ENCODE measurements around the gene AAMDC. TPM values are rescaled to one million over a fixed set of nuclear protein-coding genes. Genes with fewer than 3 reads are reported as not detected.

AAMDC gene
- total and polyA plus RNA-seq, 10 of the 15 experiments (the other 5 are each of a cell fraction or from before 2014, with no cell fraction given): 3.7 to 38.3 (median 11.2) TPM

DNA sequence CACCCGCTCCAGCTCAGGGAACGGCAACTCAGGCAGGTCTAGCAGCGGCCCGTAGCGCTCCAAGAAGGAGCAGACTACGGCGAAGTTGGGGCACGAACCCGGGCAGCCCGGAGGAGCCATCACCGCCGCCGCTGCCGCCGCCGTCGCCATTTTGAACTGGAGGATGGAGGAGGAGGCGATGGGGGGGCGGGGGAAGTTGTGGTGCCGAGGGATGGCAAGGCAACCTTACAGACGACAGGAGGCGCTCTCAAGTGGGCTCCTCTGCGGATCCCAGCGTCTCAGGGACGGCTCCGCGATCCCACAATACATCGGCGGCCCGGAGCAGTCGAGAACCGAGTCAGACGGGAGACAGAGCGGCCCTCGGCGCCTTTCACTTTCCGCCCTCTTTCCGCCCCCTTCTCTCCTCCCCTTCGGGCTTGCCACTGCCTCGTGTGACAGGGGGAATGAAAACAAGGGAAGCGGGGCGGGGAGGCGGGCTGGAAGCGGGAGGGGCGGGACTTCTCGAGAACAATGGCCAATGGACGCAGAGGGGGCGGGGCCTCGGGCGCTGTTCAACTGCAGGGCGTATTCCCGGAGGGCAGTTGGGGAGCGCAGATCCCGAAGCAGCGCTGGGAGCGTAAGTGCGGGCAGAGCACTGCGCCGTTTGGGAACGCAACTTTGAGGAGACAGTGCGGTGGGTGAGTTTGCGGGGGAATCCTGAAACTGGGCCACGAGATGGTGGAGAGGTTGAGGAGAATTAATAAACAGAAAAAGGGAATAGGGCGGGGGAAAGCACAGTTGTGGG, at the start of gene AAMDC, which contains the start of gene RSF1 (continued):
- TF ChIP-seq BHLHE40 (IDR thresholded peaks at IDR 0.05; ENCODE audit: borderline replicate concordance in 1 of 2, low read depth in 2 of 2, low read length in 1 of 2) (peak; percentile 80 to 82), POU2F2 (IDR thresholded peaks at IDR 0.05; ENCODE audit: borderline replicate concordance, low read depth, low read length) (no peak), ETV6 (conservative IDR thresholded peaks at IDR 0.05 in 1 of 2, IDR thresholded peaks at IDR 0.05 in 1 of 2; ENCODE audit: borderline replicate concordance in 1 of 2, low read depth in 1 of 2) (peak in 1 of 2 experiments; percentile 65; a peak in 1 of 4 replicates), WRNIP1 (IDR thresholded peaks at IDR 0.05; ENCODE audit: borderline replicate concordance, low read depth, low read length) (no peak), FOXK2 (IDR thresholded peaks at IDR 0.05) (peak; percentile 93), CBX3 (IDR thresholded peaks at IDR 0.05; ENCODE audit: borderline replicate concordance, low read depth) (no peak), CHD2 (IDR thresholded peaks at IDR 0.05; ENCODE audit: borderline replicate concordance, low read depth, low read length) (peak; percentile 79), MTA3 (IDR thresholded peaks at IDR 0.05; ENCODE audit: borderline replicate concordance, low read length) (no peak), ZNF274 (IDR thresholded peaks at IDR 0.05; ENCODE audit: insufficient read depth, insufficient read length) (no peak), CHD4 (IDR thresholded peaks at IDR 0.05) (no peak), SIX5 (IDR thresholded peaks at IDR 0.05; ENCODE audit: low read depth, low read length, severe bottlenecking) (no peak), NFIC (IDR thresholded peaks at IDR 0.05; ENCODE audit: low read depth, low read length) (no peak), SREBF2 (IDR thresholded peaks at IDR 0.05; ENCODE audit: low read length) (no peak), SMAD1 (IDR thresholded peaks at IDR 0.05; ENCODE audit: low read depth, partially characterized antibody) (no peak), JUND (IDR thresholded peaks at IDR 0.05; ENCODE audit: low read depth, low read length) (no peak)
- TF ChIP-seq, protein P1, sequence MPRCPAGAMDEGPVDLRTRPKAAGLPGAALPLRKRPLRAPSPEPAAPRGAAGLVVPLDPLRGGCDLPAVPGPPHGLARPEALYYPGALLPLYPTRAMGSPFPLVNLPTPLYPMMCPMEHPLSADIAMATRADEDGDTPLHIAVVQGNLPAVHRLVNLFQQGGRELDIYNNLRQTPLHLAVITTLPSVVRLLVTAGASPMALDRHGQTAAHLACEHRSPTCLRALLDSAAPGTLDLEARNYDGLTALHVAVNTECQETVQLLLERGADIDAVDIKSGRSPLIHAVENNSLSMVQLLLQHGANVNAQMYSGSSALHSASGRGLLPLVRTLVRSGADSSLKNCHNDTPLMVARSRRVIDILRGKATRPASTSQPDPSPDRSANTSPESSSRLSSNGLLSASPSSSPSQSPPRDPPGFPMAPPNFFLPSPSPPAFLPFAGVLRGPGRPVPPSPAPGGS (IDR thresholded peaks at IDR 0.05; ENCODE audit: borderline replicate concordance, insufficient read depth, low read depth, low read length, poor library complexity, severe bottlenecking): no peak
- TF ChIP-seq, protein P2, sequence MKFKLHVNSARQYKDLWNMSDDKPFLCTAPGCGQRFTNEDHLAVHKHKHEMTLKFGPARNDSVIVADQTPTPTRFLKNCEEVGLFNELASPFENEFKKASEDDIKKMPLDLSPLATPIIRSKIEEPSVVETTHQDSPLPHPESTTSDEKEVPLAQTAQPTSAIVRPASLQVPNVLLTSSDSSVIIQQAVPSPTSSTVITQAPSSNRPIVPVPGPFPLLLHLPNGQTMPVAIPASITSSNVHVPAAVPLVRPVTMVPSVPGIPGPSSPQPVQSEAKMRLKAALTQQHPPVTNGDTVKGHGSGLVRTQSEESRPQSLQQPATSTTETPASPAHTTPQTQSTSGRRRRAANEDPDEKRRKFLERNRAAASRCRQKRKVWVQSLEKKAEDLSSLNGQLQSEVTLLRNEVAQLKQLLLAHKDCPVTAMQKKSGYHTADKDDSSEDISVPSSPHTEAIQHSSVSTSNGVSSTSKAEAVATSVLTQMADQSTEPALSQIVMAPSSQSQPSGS (IDR thresholded peaks at IDR 0.05; ENCODE audit: low read length): no peak
- TF ChIP-seq, protein P3, sequence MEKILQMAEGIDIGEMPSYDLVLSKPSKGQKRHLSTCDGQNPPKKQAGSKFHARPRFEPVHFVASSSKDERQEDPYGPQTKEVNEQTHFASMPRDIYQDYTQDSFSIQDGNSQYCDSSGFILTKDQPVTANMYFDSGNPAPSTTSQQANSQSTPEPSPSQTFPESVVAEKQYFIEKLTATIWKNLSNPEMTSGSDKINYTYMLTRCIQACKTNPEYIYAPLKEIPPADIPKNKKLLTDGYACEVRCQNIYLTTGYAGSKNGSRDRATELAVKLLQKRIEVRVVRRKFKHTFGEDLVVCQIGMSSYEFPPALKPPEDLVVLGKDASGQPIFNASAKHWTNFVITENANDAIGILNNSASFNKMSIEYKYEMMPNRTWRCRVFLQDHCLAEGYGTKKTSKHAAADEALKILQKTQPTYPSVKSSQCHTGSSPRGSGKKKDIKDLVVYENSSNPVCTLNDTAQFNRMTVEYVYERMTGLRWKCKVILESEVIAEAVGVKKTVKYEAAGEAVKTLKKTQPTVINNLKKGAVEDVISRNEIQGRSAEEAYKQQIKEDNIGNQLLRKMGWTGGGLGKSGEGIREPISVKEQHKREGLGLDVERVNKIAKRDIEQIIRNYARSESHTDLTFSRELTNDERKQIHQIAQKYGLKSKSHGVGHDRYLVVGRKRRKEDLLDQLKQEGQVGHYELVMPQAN (conservative IDR thresholded peaks at IDR 0.05): peak; percentile 69
- TF ChIP-seq, protein P4, sequence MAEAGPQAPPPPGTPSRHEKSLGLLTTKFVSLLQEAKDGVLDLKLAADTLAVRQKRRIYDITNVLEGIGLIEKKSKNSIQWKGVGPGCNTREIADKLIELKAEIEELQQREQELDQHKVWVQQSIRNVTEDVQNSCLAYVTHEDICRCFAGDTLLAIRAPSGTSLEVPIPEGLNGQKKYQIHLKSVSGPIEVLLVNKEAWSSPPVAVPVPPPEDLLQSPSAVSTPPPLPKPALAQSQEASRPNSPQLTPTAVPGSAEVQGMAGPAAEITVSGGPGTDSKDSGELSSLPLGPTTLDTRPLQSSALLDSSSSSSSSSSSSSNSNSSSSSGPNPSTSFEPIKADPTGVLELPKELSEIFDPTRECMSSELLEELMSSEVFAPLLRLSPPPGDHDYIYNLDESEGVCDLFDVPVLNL (IDR thresholded peaks at IDR 0.05; ENCODE audit: low read depth, low read length): 0 out of 2 replicates have a peak, but pooled peaks have one; percentile 10
- TF ChIP-seq, protein P5, sequence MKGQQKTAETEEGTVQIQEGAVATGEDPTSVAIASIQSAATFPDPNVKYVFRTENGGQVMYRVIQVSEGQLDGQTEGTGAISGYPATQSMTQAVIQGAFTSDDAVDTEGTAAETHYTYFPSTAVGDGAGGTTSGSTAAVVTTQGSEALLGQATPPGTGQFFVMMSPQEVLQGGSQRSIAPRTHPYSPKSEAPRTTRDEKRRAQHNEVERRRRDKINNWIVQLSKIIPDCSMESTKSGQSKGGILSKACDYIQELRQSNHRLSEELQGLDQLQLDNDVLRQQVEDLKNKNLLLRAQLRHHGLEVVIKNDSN (IDR thresholded peaks at IDR 0.05; ENCODE audit: borderline replicate concordance, extremely low read length, insufficient read depth, low read depth, low read length): no peak
